Testis (tissue), 2 donors: ENCODE data around the gene HRH1.

Source experiments
- CTCF ChIP-seq, 3 experiments: fragments of 450-650 bp in 2 of 3; fragments of 200-600 bp in 1 of 3; sonication (generic) in 1 of 3; IDR thresholded peaks; one replicate each; pipeline ENCODE4 v1.5.1; 2016 to 2019; ENCODE audit warnings: antibody characterized with exemption in 3 of 3, mild to moderate bottlenecking in 2 of 3, moderate library complexity in 1 of 3
- POLR2A ChIP-seq: fragments of 450-650 bp; IDR thresholded peaks from one replicate; pipeline ENCODE4 v1.6.1; 2017; ENCODE audit warnings: antibody characterized with exemption, mild to moderate bottlenecking, moderate library complexity

- TF ChIP-seq CTCF (IDR thresholded peaks at IDR 0.05) (no peak), POLR2A (no peak)
These were observed 57.4 kb downstream of the HRH1 start for GRCh38 chr3:11211531-11212298.
